PFSK-1 (cell line): Measurements from ENCODE around the gene TGIF1.

ENCODE experiments used
- FOXP2 ChIP-seq: optimal IDR thresholded peaks from 2 replicates; pipeline ENCODE3; 2011; ENCODE audit warnings: borderline replicate concordance, control low read depth, inconsistent platforms; ENCODE audit not compliant: insufficient read depth; ENCODE audit errors: extremely low read length, extremely low read depth
- POLR2AphosphoS5 ChIP-seq: IDR thresholded peaks from 2 replicates; pipeline ENCODE4 v1.6.1; 2012; ENCODE audit warnings: low read depth, mild to moderate bottlenecking, control low read depth, low read length, moderate library complexity
- SIN3A ChIP-seq: IDR thresholded peaks from 2 replicates; pipeline ENCODE4 v1.6.1; 2012; ENCODE audit warnings: mild to moderate bottlenecking, low read length, moderate library complexity, borderline replicate concordance; ENCODE audit not compliant: insufficient read depth
- TAF1 ChIP-seq: IDR thresholded peaks from 2 replicates; pipeline ENCODE4 v1.6.1; 2012; ENCODE audit warnings: low read length, control low read depth, borderline replicate concordance; ENCODE audit not compliant: insufficient read depth
- TF ChIP-seq, protein P1 (sequence below), 2 experiments: IDR thresholded peaks; 2 replicates each; pipeline versions ENCODE4 v1.6.1 to v1.8.0; 2011 to 2012; ENCODE audit warnings: low read depth in 2 of 2, low read length in 2 of 2, control low read depth in 1 of 2, inconsistent platforms in 1 of 2, mild to moderate bottlenecking in 1 of 2, moderate library complexity in 1 of 2; ENCODE audit not compliant: insufficient read depth in 1 of 2

Gene TGIF1

GRCh38 chr18:3405713-3406112, 44.3 kb upstream of the TGIF1 start:
- TF ChIP-seq TAF1: no peak
- no peak for TF ChIP-seq SIN3A
- TF ChIP-seq, protein P1, sequence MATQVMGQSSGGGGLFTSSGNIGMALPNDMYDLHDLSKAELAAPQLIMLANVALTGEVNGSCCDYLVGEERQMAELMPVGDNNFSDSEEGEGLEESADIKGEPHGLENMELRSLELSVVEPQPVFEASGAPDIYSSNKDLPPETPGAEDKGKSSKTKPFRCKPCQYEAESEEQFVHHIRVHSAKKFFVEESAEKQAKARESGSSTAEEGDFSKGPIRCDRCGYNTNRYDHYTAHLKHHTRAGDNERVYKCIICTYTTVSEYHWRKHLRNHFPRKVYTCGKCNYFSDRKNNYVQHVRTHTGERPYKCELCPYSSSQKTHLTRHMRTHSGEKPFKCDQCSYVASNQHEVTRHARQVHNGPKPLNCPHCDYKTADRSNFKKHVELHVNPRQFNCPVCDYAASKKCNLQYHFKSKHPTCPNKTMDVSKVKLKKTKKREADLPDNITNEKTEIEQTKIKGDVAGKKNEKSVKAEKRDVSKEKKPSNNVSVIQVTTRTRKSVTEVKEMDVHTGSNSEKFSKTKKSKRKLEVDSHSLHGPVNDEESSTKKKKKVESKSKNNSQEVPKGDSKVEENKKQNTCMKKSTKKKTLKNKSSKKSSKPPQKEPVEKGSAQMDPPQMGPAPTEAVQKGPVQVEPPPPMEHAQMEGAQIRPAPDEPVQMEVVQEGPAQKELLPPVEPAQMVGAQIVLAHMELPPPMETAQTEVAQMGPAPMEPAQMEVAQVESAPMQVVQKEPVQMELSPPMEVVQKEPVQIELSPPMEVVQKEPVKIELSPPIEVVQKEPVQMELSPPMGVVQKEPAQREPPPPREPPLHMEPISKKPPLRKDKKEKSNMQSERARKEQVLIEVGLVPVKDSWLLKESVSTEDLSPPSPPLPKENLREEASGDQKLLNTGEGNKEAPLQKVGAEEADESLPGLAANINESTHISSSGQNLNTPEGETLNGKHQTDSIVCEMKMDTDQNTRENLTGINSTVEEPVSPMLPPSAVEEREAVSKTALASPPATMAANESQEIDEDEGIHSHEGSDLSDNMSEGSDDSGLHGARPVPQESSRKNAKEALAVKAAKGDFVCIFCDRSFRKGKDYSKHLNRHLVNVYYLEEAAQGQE (IDR thresholded peaks at IDR 0.05; ENCODE audit: insufficient read depth in 1 of 2, low read depth in 2 of 2, low read length in 2 of 2): no peak

GRCh38 chr18:3408107-3408506, 41.9 kb upstream of the TGIF1 start:
- TF ChIP-seq SIN3A (no peak), FOXP2 (no peak), TAF1 (no peak), POLR2AphosphoS5 (no peak)
- TF ChIP-seq, protein P1 (IDR thresholded peaks at IDR 0.05; ENCODE audit: insufficient read depth in 1 of 2, low read depth in 2 of 2, low read length in 2 of 2): no peak

DNA sequence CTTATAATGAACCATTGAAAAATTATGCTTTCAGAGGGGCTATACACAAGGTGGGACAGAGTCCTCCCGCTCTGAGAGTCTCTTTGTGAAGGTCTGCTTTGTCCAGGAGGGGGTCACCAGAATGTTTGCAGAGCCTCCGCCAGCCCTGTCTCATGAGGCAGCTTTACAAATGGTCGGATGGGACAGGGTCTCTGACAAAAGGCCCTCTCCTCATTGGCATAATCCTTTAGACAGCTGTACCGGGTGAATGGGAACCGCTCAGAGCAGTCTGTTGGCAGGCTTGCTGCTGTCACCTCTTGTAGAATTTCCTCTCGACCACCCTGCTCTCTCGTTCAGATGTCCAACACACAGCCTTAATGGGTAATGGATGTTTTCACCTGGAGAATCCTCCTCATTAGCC, 40.2 kb upstream of the TGIF1 start:
- no peak for TF ChIP-seq TAF1
- no peak for TF ChIP-seq FOXP2
- no peak for TF ChIP-seq POLR2AphosphoS5
- TF ChIP-seq SIN3A: no peak
- TF ChIP-seq, protein P1 (IDR thresholded peaks at IDR 0.05; ENCODE audit: insufficient read depth in 1 of 2, low read depth in 2 of 2, low read length in 2 of 2): no peak

GRCh38 chr18:3410273-3410672, 39.7 kb upstream of the TGIF1 start:
- TF ChIP-seq FOXP2: no peak
- no peak for TF ChIP-seq SIN3A
- TF ChIP-seq POLR2AphosphoS5: no peak
- TF ChIP-seq TAF1: no peak
- TF ChIP-seq, protein P1 (IDR thresholded peaks at IDR 0.05; ENCODE audit: insufficient read depth in 1 of 2, low read depth in 2 of 2, low read length in 2 of 2): no peak

DNA sequence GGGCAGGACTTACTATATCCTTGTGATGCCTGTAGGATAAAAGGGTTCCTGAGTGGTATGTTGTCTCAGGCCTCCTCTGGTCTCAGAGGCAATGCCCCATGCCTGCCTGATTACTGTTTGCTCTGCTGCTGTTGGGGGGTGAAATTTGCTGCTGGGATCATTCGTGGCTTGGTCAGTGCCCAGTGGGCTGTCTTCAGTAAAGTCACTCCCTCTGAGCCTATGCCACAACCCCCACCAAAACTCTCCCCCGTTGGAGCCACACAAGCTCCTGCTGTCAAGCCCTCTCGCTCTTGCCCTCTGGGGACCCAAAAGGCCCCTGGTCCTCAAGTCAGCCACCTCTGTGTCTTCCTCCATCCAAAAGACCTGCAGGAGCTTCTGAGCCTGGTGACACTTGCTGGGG, 38.6 kb upstream of the TGIF1 start:
- TF ChIP-seq FOXP2 (no peak), TAF1 (no peak), POLR2AphosphoS5 (no peak), SIN3A (no peak)
- TF ChIP-seq, protein P1 (IDR thresholded peaks at IDR 0.05; ENCODE audit: insufficient read depth in 1 of 2, low read depth in 2 of 2, low read length in 2 of 2): no peak
